Measurements from ENCODE around the gene GMDS. TPM values are rescaled to one million over a fixed set of nuclear protein-coding genes. Genes with fewer than 3 reads are reported as not detected.
A peak's percentile ranks its signal among the peaks of the same experiment; 100 is the strongest.

Gene GMDS
- total RNA-seq, 1 experiment from 2014 or later = 27.6 TPM

DNA sequence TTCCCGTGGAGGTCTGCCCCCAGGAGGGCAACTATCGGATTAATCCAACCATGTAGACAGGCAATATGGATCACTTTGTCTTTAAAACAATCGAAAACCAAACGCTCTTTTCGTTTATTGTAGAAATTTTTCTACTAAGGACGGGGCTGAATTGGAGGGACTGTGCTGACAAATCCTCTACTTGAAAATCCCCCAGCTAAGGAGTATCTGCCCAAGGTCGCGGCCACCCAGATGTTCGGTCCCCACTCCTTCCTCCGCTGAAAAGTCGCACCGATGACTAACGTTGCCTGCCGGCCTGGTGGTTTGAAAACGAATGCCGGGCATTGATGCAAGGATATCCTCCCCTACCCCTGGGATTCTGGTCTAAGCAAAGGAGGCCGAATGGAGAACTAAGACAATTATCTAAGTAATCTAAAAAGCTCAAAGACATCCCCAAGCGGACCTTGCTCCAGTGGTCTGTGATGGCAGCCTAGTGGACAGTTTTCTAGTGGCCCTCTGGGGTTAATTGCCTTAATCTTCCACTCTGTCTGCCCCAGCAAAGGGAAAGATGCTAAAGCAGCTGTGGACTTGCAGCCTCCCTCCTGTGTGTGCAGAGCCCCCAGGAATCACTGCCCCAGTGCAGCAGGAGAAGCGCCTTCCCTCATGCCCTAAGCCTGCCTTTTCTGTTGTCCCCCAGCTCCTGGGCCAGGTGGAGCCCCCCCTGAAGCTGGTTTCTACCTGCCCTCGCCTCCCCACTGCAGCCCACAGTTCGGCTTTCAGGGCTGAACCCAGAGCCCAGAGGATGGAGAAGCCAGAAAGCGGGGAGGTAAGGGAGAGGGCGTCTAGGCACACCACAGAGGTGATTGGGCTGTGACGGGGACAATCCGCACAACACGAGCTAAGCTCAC is 639.3 kb downstream of the GMDS start:
- peaks cover 36 to 42% of the 10 kb centered on the region in 2 experiments for H3K4me1 Mint-ChIP-seq
- Histone ChIP-seq H4K5ac (ENCODE audit: insufficient read length, low read depth, low read length) (no peak overlapping the region), H3K23ac (ENCODE audit: insufficient read length, low read depth, low read length) (no peak overlapping the region), H3K4me1 (ENCODE audit: insufficient read depth, low read length) (no peaks in the 10 kb centered on the region; the same call in 1 of the 2 replicates), H3K23me2 (ENCODE audit: insufficient read length, low read depth, low read length, poor library complexity, severe bottlenecking) (peaks cover 27% of the 10 kb centered on the region), H3K9me3 (ENCODE audit: control insufficient read depth, low read depth, low read length) (no peaks in the 10 kb centered on the region), H3K56ac (ENCODE audit: insufficient read length, low read depth, low read length) (no peak overlapping the region), H2BK12ac (ENCODE audit: insufficient read length, low read depth, low read length) (no peak overlapping the region), H3K4ac (ENCODE audit: low read depth, low read length) (no peak overlapping the region), H3K27ac (ENCODE audit: insufficient read length, low read depth, low read length) (no peak overlapping the region), H2AK5ac (ENCODE audit: insufficient read length, low read length) (no peak overlapping the region), H3K4me2 (ENCODE audit: insufficient read depth, insufficient read length, low read length) (peak overlapping the region; percentile 44), H3K9ac (ENCODE audit: extremely low read depth, insufficient read length, low read length) (no peak overlapping the region), H2BK20ac (ENCODE audit: low read depth, low read length, poor library complexity, severe bottlenecking) (no peak overlapping the region), H3K18ac (ENCODE audit: insufficient read length, low read depth, low read length) (no peak overlapping the region), H3K14ac (ENCODE audit: insufficient read depth, low read length) (no peak overlapping the region), H3T11ph (ENCODE audit: low read length) (no peak overlapping the region), H3K79me2 (ENCODE audit: insufficient read depth, low read length) (no peaks in the 10 kb centered on the region), H4K91ac (ENCODE audit: insufficient read length, low read depth, low read length) (no peak overlapping the region), H2BK120ac (ENCODE audit: low read depth, low read length, poor library complexity, severe bottlenecking) (no peak overlapping the region), H2AFZ (ENCODE audit: low read length) (no peak overlapping the region), H4K8ac (replicated peaks; ENCODE audit: insufficient read length, low read depth, low read length) (no peak overlapping the region), H4K20me1 (ENCODE audit: control insufficient read depth, insufficient read depth, insufficient read length) (no peaks in the 10 kb centered on the region), H2BK5ac (ENCODE audit: insufficient read length, low read length) (no peak overlapping the region), H2BK15ac (ENCODE audit: low read depth, low read length) (no peak overlapping the region), H3K79me1 (ENCODE audit: insufficient read depth, low read depth, low read length, poor library complexity, severe bottlenecking) (no peaks in the 10 kb centered on the region), H3K27me3 (ENCODE audit: insufficient read depth, low read length) (peaks cover 64% of the 10 kb centered on the region)
- DNase-seq = no peak
- TF ChIP-seq, protein P1, sequence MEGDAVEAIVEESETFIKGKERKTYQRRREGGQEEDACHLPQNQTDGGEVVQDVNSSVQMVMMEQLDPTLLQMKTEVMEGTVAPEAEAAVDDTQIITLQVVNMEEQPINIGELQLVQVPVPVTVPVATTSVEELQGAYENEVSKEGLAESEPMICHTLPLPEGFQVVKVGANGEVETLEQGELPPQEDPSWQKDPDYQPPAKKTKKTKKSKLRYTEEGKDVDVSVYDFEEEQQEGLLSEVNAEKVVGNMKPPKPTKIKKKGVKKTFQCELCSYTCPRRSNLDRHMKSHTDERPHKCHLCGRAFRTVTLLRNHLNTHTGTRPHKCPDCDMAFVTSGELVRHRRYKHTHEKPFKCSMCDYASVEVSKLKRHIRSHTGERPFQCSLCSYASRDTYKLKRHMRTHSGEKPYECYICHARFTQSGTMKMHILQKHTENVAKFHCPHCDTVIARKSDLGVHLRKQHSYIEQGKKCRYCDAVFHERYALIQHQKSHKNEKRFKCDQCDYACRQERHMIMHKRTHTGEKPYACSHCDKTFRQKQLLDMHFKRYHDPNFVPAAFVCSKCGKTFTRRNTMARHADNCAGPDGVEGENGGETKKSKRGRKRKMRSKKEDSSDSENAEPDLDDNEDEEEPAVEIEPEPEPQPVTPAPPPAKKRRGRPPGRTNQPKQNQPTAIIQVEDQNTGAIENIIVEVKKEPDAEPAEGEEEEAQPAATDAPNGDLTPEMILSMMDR (conservative IDR thresholded peaks at IDR 0.05) = no peak
- WGBS (ENCODE audit: extremely low coverage, insufficient read length, low lambda C conversion rate) = no CpG with 5 or more reads among the region's 26 CpGs
- no peaks in the 10 kb centered on the region for H3K36me3 Mint-ChIP-seq (ENCODE audit: insufficient read depth in 1 of 3, low read depth in 3 of 3)
- no peak overlapping the region; a peak in 1 of 7 replicates for H3K27ac Mint-ChIP-seq
- peaks cover 83% of the 10 kb centered on the region for H3K27me3 Mint-ChIP-seq (ENCODE audit: low read depth)
- H3K9me3 Mint-ChIP-seq = no peaks in the 10 kb centered on the region; a peak in 2 of 5 replicates
- H3K4me3 Mint-ChIP-seq = peak overlapping the region; percentile 36 to 73; a peak in 4 of 5 replicates
